Articular chondrocyte of knee joint (primary cell): Measurements from ENCODE around the gene CLTRN. TPM values are rescaled to one million over a fixed set of nuclear protein-coding genes. Genes with fewer than 3 reads are reported as not detected.

Experiments used
- total RNA-seq: library from RNA; depleted of rRNA; stranded (reverse); fragments of >200 nt; gene quantifications from 2 replicates; pipeline ENCODE4 v1.2.3, GENCODE V29; 2012

CLTRN gene, protein sequence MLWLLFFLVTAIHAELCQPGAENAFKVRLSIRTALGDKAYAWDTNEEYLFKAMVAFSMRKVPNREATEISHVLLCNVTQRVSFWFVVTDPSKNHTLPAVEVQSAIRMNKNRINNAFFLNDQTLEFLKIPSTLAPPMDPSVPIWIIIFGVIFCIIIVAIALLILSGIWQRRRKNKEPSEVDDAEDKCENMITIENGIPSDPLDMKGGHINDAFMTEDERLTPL
- total RNA-seq: 0.32 and 0.52 TPM in 2 replicates

GRCh38 chrX:15664487-15665444 lies at the start of gene CLTRN:
TSS of gene CLTRN (minus strand) at chrX:15664805. CDS start at chrX:15664775, 30 bp downstream.

DNA sequence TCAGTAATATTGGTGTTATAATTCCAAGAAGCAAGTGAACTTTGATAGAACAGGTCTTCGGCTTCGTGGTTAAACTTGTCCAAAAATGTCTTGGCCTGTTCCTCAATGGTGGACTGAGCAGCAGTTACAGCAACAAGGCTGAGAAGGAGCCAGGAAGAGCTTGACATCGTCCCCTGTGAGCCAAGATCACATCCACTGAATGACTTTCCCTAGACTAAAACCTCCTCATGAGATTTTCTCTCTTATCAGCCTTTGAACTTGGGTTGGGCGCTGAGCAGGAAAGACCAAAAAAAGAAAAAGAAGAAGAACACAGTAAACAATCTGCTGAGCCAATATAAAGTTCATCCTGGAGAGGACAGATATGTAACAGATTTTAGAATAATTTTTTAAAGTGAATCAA lies 63.9 kb downstream of the CLTRN start, which contains the start of gene ACE2:
TSS of gene ACE2 (minus strand) at position 216 of the 400 bp plus-strand sequence. CDS start at position 167, 49 bp downstream.

Other genes with a start within 250 kb of the CLTRN start
- gene PIR, start 171.5 kb downstream of the CLTRN start, total RNA-seq: 19.3 and 22.2 TPM in 2 replicates
- gene BMX, start 164.0 kb downstream of the CLTRN start, total RNA-seq: 0.11 TPM in 1 of 2 replicates, not detected in the other
- not detected in 2 replicates for gene ACE2, start 63.8 kb downstream of the CLTRN start, total RNA-seq
- gene CA5B, start 73.5 kb upstream of the CLTRN start, total RNA-seq: 25.2 and 55.1 TPM in 2 replicates
- 4.1 TPM in 2 replicates for gene ZRSR2, start 125.7 kb upstream of the CLTRN start, total RNA-seq
- gene AP1S2, start 190.0 kb upstream of the CLTRN start, total RNA-seq: 39.1 and 67.9 TPM in 2 replicates